ENCODE data around the gene CDAN1.

Gene CDAN1

GRCh38 chr15:42735382-42736165, 1.4 kb downstream of the CDAN1 start:
- ATAC-seq: no peak

GRCh38 chr15:42734076-42734672, 2.8 kb downstream of the CDAN1 start:
- no peak for ATAC-seq
- TF ChIP-seq ISL1 (CRISPR knock-in tag; IDR thresholded peaks at IDR 0.05) (no peak), SNAI2 (CRISPR knock-in tag; IDR thresholded peaks at IDR 0.05) (no peak), CSRNP3 (CRISPR knock-in tag; IDR thresholded peaks at IDR 0.05) (no peak), ZFP30 (CRISPR knock-in tag; IDR thresholded peaks at IDR 0.05) (no peak), ESRRG (CRISPR knock-in tag; IDR thresholded peaks at IDR 0.05) (no peak), ZNF8 (CRISPR knock-in tag; IDR thresholded peaks at IDR 0.05) (no peak), TCF4 (CRISPR knock-in tag; IDR thresholded peaks at IDR 0.05; ENCODE audit: borderline replicate concordance) (no peak), CREB5 (CRISPR knock-in tag; IDR thresholded peaks at IDR 0.05; ENCODE audit: low read depth) (no peak), GLIS3 (CRISPR knock-in tag; IDR thresholded peaks at IDR 0.05) (no peak), ZFP3 (CRISPR knock-in tag; IDR thresholded peaks at IDR 0.05) (no peak), POU6F1 (CRISPR knock-in tag; IDR thresholded peaks at IDR 0.05; ENCODE audit: borderline replicate concordance, low read depth) (no peak)

More at GRCh38 chr15:42735382-42736165, 1.4 kb downstream of the CDAN1 start:
- TF ChIP-seq SNAI2 (CRISPR knock-in tag; IDR thresholded peaks at IDR 0.05) (no peak), ZNF70 (CRISPR knock-in tag; IDR thresholded peaks at IDR 0.05) (no peak), ZNF8 (CRISPR knock-in tag; IDR thresholded peaks at IDR 0.05) (no peak), CREB5 (CRISPR knock-in tag; IDR thresholded peaks at IDR 0.05; ENCODE audit: low read depth) (no peak), PPARA (CRISPR knock-in tag; IDR thresholded peaks at IDR 0.05; ENCODE audit: borderline replicate concordance) (no peak), OSR1 (CRISPR knock-in tag; IDR thresholded peaks at IDR 0.05) (no peak), TCF4 (CRISPR knock-in tag; IDR thresholded peaks at IDR 0.05; ENCODE audit: borderline replicate concordance) (no peak), ZC3H10 (CRISPR knock-in tag; IDR thresholded peaks at IDR 0.05) (no peak), ZNF565 (CRISPR knock-in tag; conservative IDR thresholded peaks at IDR 0.05; ENCODE audit: low read depth) (no peak), ZFP30 (CRISPR knock-in tag; IDR thresholded peaks at IDR 0.05) (no peak), ZFP3 (CRISPR knock-in tag; IDR thresholded peaks at IDR 0.05) (no peak), CSRNP3 (CRISPR knock-in tag; IDR thresholded peaks at IDR 0.05) (no peak), GLIS3 (CRISPR knock-in tag; IDR thresholded peaks at IDR 0.05) (no peak), ARNTL (CRISPR knock-in tag; IDR thresholded peaks at IDR 0.05; ENCODE audit: borderline replicate concordance, low read depth) (no peak), TSHZ2 (CRISPR knock-in tag; IDR thresholded peaks at IDR 0.05) (no peak)
- TF ChIP-seq, protein P1, sequence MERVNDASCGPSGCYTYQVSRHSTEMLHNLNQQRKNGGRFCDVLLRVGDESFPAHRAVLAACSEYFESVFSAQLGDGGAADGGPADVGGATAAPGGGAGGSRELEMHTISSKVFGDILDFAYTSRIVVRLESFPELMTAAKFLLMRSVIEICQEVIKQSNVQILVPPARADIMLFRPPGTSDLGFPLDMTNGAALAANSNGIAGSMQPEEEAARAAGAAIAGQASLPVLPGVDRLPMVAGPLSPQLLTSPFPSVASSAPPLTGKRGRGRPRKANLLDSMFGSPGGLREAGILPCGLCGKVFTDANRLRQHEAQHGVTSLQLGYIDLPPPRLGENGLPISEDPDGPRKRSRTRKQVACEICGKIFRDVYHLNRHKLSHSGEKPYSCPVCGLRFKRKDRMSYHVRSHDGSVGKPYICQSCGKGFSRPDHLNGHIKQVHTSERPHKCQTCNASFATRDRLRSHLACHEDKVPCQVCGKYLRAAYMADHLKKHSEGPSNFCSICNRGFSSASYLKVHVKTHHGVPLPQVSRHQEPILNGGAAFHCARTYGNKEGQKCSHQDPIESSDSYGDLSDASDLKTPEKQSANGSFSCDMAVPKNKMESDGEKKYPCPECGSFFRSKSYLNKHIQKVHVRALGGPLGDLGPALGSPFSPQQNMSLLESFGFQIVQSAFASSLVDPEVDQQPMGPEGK (CRISPR knock-in tag; IDR thresholded peaks at IDR 0.05; ENCODE audit: borderline replicate concordance): no peak
